Gastroesophageal sphincter (tissue), 4 donors: ENCODE data around the gene KCNIP4. TPM values are rescaled to one million over a fixed set of nuclear protein-coding genes. Genes with fewer than 3 reads are reported as not detected.

Experiments used
- ATAC-seq: fragments of 150-250 bp; one replicate; pipeline ENCODE4 v1.9.1; 2016; ENCODE audit warnings: mild to moderate bottlenecking, moderate library complexity
- H3K27ac ChIP-seq, 4 donors: fragments of 200-600 bp; sonication (generic) in 3 of 4; 1 replicate in 3 of 4; 2 replicates in 1 of 4; pipeline ENCODE4 v1.5.1; 2016 to 2019
- H3K27me3 ChIP-seq: fragments of 200-600 bp; sonication (generic); one replicate; pipeline ENCODE4 v1.5.1; 2019
- H3K36me3 ChIP-seq, 2 donors: fragments of 200-600 bp; sonication (generic); one replicate each; pipeline ENCODE4 v1.5.1; 2019; ENCODE audit warnings: control low read depth in 1 of 2
- H3K4me1 ChIP-seq, 3 donors: fragments of 200-600 bp; sonication (generic); 1 replicate in 2 of 3; 2 replicates in 1 of 3; pipeline ENCODE4 v1.5.1; 2016 to 2019; ENCODE audit warnings: control low read depth in 2 of 3
- H3K4me3 ChIP-seq, 2 donors: fragments of 200-600 bp; sonication (generic); one replicate each; pipeline ENCODE4 v1.5.1; 2019; ENCODE audit warnings: mild to moderate bottlenecking in 1 of 2, moderate library complexity in 1 of 2
- H3K9me3 ChIP-seq, 3 donors: fragments of 200-600 bp; sonication (generic); one replicate each; pipeline ENCODE4 v1.5.1; 2017 to 2019; ENCODE audit warnings: control low read depth in 2 of 3
- CTCF ChIP-seq, 4 experiments: fragments of 200-600 bp in 2 of 4; fragments of 450-650 bp in 2 of 4; sonication (generic) in 1 of 4; IDR thresholded peaks; one replicate each; pipeline ENCODE4 v1.5.1; 2017 to 2019; ENCODE audit warnings: antibody characterized with exemption in 4 of 4, mild to moderate bottlenecking in 2 of 4, moderate library complexity in 2 of 4
- EP300 ChIP-seq: sonication (generic); formaldehyde crosslinking; IDR thresholded peaks from one replicate; pipeline ENCODE4 v1.6.1; 2017; ENCODE audit warnings: antibody characterized with exemption, mild to moderate bottlenecking
- POLR2A ChIP-seq, 2 donors: fragments of 450-650 bp; IDR thresholded peaks; one replicate each; pipeline ENCODE4 v1.6.1; 2017; ENCODE audit warnings: antibody characterized with exemption in 2 of 2, mild to moderate bottlenecking in 2 of 2, moderate library complexity in 1 of 2
- POLR2AphosphoS5 ChIP-seq: sonication (generic); formaldehyde crosslinking; IDR thresholded peaks from one replicate; pipeline ENCODE4 v1.6.1; 2017; ENCODE audit warnings: antibody characterized with exemption
- WGBS, 2 donors: methylation state at CpG; one replicate each; pipeline ENCODE4 v1.1.5; 2018; ENCODE audit warnings: low coverage in 1 of 2; 5-methylcytosine and 5-hydroxymethylcytosine counted together
- total RNA-seq, 4 donors: library from RNA; depleted of rRNA; stranded (reverse); fragments of >200 nt; gene quantifications; one replicate each; pipeline ENCODE4 v1.1.0, GENCODE V29; 2016

KCNIP4 gene
- total RNA-seq, 4 donors from 2014 or later: 0.23 to 0.59 (median 0.54) TPM; not detected in 1

- WGBS, 2 donors: 90% methylated on average over 2 of the region's 3 CpGs; no CpG with 5 or more reads in 1 of the 2 donors
- no peak for ATAC-seq
- H3K27ac ChIP-seq: no peak overlapping the region
- no peaks in the 10 kb centered on the region for H3K36me3 ChIP-seq
- no peaks in the 10 kb centered on the region for H3K9me3 ChIP-seq
- no peak overlapping the region for H3K4me3 ChIP-seq
- H3K27me3 ChIP-seq: no peaks in the 10 kb centered on the region
- no peaks in the 10 kb centered on the region for H3K4me1 ChIP-seq
- TF ChIP-seq POLR2AphosphoS5 (no peak), EP300 (no peak), POLR2A (IDR thresholded peaks at IDR 0.05) (no peak), CTCF (IDR thresholded peaks at IDR 0.05) (no peak)
Measured at GRCh38 chr4:20944451-20944850, 1004.1 kb downstream of the KCNIP4 start.

- TF ChIP-seq POLR2AphosphoS5 (no peak), POLR2A (IDR thresholded peaks at IDR 0.05) (no peak), EP300 (no peak), CTCF (IDR thresholded peaks at IDR 0.05) (no peak)
- Histone ChIP-seq H3K36me3 (no peaks in the 10 kb centered on the region), H3K27ac (no peak overlapping the region), H3K27me3 (no peaks in the 10 kb centered on the region), H3K4me3 (no peak overlapping the region), H3K4me1 (no peaks in the 10 kb centered on the region), H3K9me3 (no peaks in the 10 kb centered on the region)
- WGBS, 2 donors: 76 to 100% methylated on average over 2 of the region's 2 CpGs
- ATAC-seq: no peak
Measured at GRCh38 chr4:20938204-20938603, 1010.4 kb downstream of the KCNIP4 start.

GRCh38 chr4:20926529-20926928 is 1022.0 kb downstream of the KCNIP4 start:
- Histone ChIP-seq H3K27ac (no peak overlapping the region), H3K4me1 (no peaks in the 10 kb centered on the region), H3K9me3 (no peaks in the 10 kb centered on the region), H3K27me3 (no peaks in the 10 kb centered on the region), H3K36me3 (no peaks in the 10 kb centered on the region), H3K4me3 (no peak overlapping the region)
- TF ChIP-seq EP300 (no peak), CTCF (IDR thresholded peaks at IDR 0.05) (no peak), POLR2A (IDR thresholded peaks at IDR 0.05) (no peak), POLR2AphosphoS5 (no peak)
- no peak for ATAC-seq

GRCh38 chr4:20925176-20925575 is 1023.4 kb downstream of the KCNIP4 start:
- no peak overlapping the region for H3K27ac ChIP-seq
- WGBS, 2 donors: 89 to 98% methylated on average over 4 of the region's 4 CpGs
- no peaks in the 10 kb centered on the region for H3K36me3 ChIP-seq
- no peaks in the 10 kb centered on the region for H3K9me3 ChIP-seq
- H3K4me3 ChIP-seq: no peak overlapping the region
- no peak for ATAC-seq
- TF ChIP-seq POLR2A (IDR thresholded peaks at IDR 0.05) (no peak), POLR2AphosphoS5 (no peak), CTCF (IDR thresholded peaks at IDR 0.05) (no peak), EP300 (no peak)
- no peaks in the 10 kb centered on the region for H3K27me3 ChIP-seq
- H3K4me1 ChIP-seq: no peaks in the 10 kb centered on the region

- no peaks in the 10 kb centered on the region for H3K27me3 ChIP-seq
- H3K9me3 ChIP-seq: no peaks in the 10 kb centered on the region
- H3K4me3 ChIP-seq: no peak overlapping the region
- ATAC-seq: no peak
- WGBS, 2 donors: 85 to 95% methylated on average over 2 of the region's 2 CpGs
- TF ChIP-seq POLR2AphosphoS5 (no peak), POLR2A (IDR thresholded peaks at IDR 0.05) (no peak), EP300 (no peak), CTCF (IDR thresholded peaks at IDR 0.05) (no peak)
- H3K27ac ChIP-seq: no peak overlapping the region
- H3K4me1 ChIP-seq: no peaks in the 10 kb centered on the region
- no peaks in the 10 kb centered on the region for H3K36me3 ChIP-seq
Measured at GRCh38 chr4:20922962-20923361, 1025.6 kb downstream of the KCNIP4 start.
